GM23338 (cell line): ENCODE data around the gene ING3. TPM values are rescaled to one million over a fixed set of nuclear protein-coding genes. Genes with fewer than 3 reads are reported as not detected.

Experiments used
- ATAC-seq: fragments of 200-7000 bp; cut with Tn5 transposase; 3 replicates; pipeline ENCODE4 v1.9.1; 2020
- DNase-seq: peaks from one replicate; pipeline ENCODE4 v3.0.0-alpha.2; 2015; ENCODE audit warnings: low spot score
- H2AFZ ChIP-seq: fragments of 200-600 bp; sonication (generic); 2 replicates; pipeline ENCODE4 v1.8.0; 2016; ENCODE audit warnings: antibody characterized with exemption, mild to moderate bottlenecking, moderate library complexity
- H3F3A ChIP-seq: fragments of 200-600 bp; sonication (generic); replicated peaks from 2 replicates; pipeline ENCODE4 v1.8.0; 2017; ENCODE audit warnings: antibody characterized with exemption, mixed run types, low read depth
- H3K27ac ChIP-seq: fragments of 200-600 bp; sonication (generic); 2 replicates; pipeline ENCODE4 v1.6.1; 2016; ENCODE audit warnings: low read depth
- H3K27me3 ChIP-seq: fragments of 200-600 bp; sonication (generic); 2 replicates; pipeline ENCODE4 v1.8.0; 2016; ENCODE audit warnings: mild to moderate bottlenecking, mixed run types, moderate library complexity; ENCODE audit not compliant: insufficient read depth
- H3K36me3 ChIP-seq: fragments of 200-600 bp; sonication (generic); 2 replicates; pipeline ENCODE4 v1.8.0; 2016; ENCODE audit warnings: mild to moderate bottlenecking; ENCODE audit not compliant: insufficient read depth
- H3K4me1 ChIP-seq: fragments of 200-600 bp; sonication (generic); 2 replicates; pipeline ENCODE4 v1.8.0; 2016; ENCODE audit warnings: mild to moderate bottlenecking, moderate library complexity; ENCODE audit not compliant: insufficient read depth
- H3K4me2 ChIP-seq: fragments of 200-600 bp; sonication (generic); 2 replicates; pipeline ENCODE4 v1.7.1; 2017; ENCODE audit warnings: mixed run types
- H3K4me3 ChIP-seq: fragments of 200-600 bp; sonication (generic); 2 replicates; pipeline ENCODE4 v1.6.1; 2016; ENCODE audit warnings: mixed run types
- H3K79me2 ChIP-seq: fragments of 200-600 bp; sonication (generic); replicated peaks from 2 replicates; pipeline ENCODE4 v1.8.0; 2017; ENCODE audit warnings: mild to moderate bottlenecking; ENCODE audit not compliant: insufficient read depth
- H3K9me2 ChIP-seq: fragments of 200-600 bp; sonication (generic); 2 replicates; pipeline ENCODE4 v1.8.0; 2017; ENCODE audit not compliant: insufficient read depth
- H4K20me1 ChIP-seq: fragments of 200-600 bp; sonication (generic); replicated peaks from 2 replicates; pipeline ENCODE4 v1.8.0; 2017; ENCODE audit warnings: mild to moderate bottlenecking; ENCODE audit not compliant: insufficient read depth
- H3K27ac Mint-ChIP-seq: 2 replicates; pipeline ENCODE4 v1.8.0; 2020; ENCODE audit warnings: inconsistent platforms, mild to moderate bottlenecking, moderate library complexity, mixed read lengths
- H3K27me3 Mint-ChIP-seq: 3 replicates; pipeline ENCODE4 v1.8.0; 2022; ENCODE audit warnings: low read depth, mild to moderate bottlenecking, moderate library complexity, mixed read lengths, inconsistent platforms; ENCODE audit not compliant: insufficient read depth, poor library complexity
- H3K36me3 Mint-ChIP-seq: 3 replicates; pipeline ENCODE4 v1.8.0; 2021; ENCODE audit warnings: low read depth, mild to moderate bottlenecking, inconsistent platforms, moderate library complexity, mixed read lengths
- H3K4me1 Mint-ChIP-seq: 3 replicates; pipeline ENCODE4 v1.8.0; 2020; ENCODE audit warnings: mild to moderate bottlenecking, inconsistent platforms, mixed read lengths
- H3K4me3 Mint-ChIP-seq: 3 replicates; pipeline ENCODE4 v1.8.0; 2021; ENCODE audit warnings: moderate library complexity, mild to moderate bottlenecking, inconsistent platforms, mixed read lengths
- H3K9me3 Mint-ChIP-seq: 3 replicates; pipeline ENCODE4 v1.8.0; 2020; ENCODE audit warnings: moderate library complexity, mild to moderate bottlenecking, inconsistent platforms, mixed read lengths
- CREB1 ChIP-seq: fragments of 250-450 bp; sonication (Bioruptor Pico); IDR thresholded peaks from 2 replicates; pipeline ENCODE4 v1.5.0; 2020; ENCODE audit warnings: low read depth, mild to moderate bottlenecking, moderate library complexity
- ETS1 ChIP-seq: IDR thresholded peaks from 2 replicates; pipeline ENCODE4 v1.6.1; 2016; ENCODE audit warnings: antibody characterized with exemption
- EZH2phosphoT487 ChIP-seq: fragments of 200-600 bp; sonication (generic); IDR thresholded peaks from one replicate; pipeline ENCODE4 v1.8.1; 2018; ENCODE audit warnings: antibody characterized with exemption; ENCODE audit not compliant: unreplicated experiment
- NANOG ChIP-seq: IDR thresholded peaks from 2 replicates; pipeline ENCODE4 v1.6.1; 2016; ENCODE audit warnings: antibody characterized with exemption, borderline replicate concordance
- POLR2AphosphoS5 ChIP-seq: IDR thresholded peaks from 2 replicates; pipeline ENCODE4 v1.6.1; 2016; ENCODE audit warnings: antibody characterized with exemption, low read depth
- STAT1 ChIP-seq: IDR thresholded peaks from one replicate; pipeline ENCODE4 v1.6.1; 2016; ENCODE audit warnings: antibody characterized with exemption; ENCODE audit not compliant: unreplicated experiment
- ZNF114 ChIP-seq: fragments of 250-450 bp; sonication (Bioruptor Pico); IDR thresholded peaks from 2 replicates; pipeline ENCODE4 v1.5.0; 2020; ENCODE audit warnings: mild to moderate bottlenecking, moderate library complexity
- ZNF331 ChIP-seq: fragments of 250-450 bp; sonication (Bioruptor Pico); IDR thresholded peaks from 2 replicates; pipeline ENCODE4 v1.5.0; 2020; ENCODE audit warnings: low read depth, mild to moderate bottlenecking, moderate library complexity
- ZNF462 ChIP-seq: fragments of 250-450 bp; sonication (Bioruptor Pico); IDR thresholded peaks from 2 replicates; pipeline ENCODE4 v1.5.0; 2020; ENCODE audit warnings: mild to moderate bottlenecking, moderate library complexity
- polyA plus RNA-seq: library from polyadenylated mRNA; unstranded; fragments of >200 nt; fragmentation: Nextera tagmentation; extraction: Ambion mirVana; gene quantifications from 2 replicates; pipeline ENCODE4 v1.2.1, GENCODE V29; 2016
- total RNA-seq: library from RNA; depleted of rRNA; stranded (reverse); fragments of >200 nt; shearing (Covaris generic); gene quantifications from 2 replicates; pipeline ENCODE4 v1.2.3, GENCODE V29; 2014

ING3 gene
- total and polyA plus RNA-seq, 2 experiments from 2014 or later: 17.8 to 26.2 TPM

GRCh38 chr7:120942861-120943260, 7.7 kb upstream of the ING3 start:
- H3K4me3 Mint-ChIP-seq: no peak overlapping the region
- TF ChIP-seq CREB1 (CRISPR knock-in tag): no peak
- no peak overlapping the region for H3K4me3 ChIP-seq
- no peaks in the 10 kb centered on the region for H4K20me1 ChIP-seq
- no peaks in the 10 kb centered on the region for H3K9me2 ChIP-seq
- no peaks in the 10 kb centered on the region for H3K4me1 ChIP-seq
- H3K27ac Mint-ChIP-seq: no peak overlapping the region
- no peaks in the 10 kb centered on the region for H3F3A ChIP-seq
- no peaks in the 10 kb centered on the region for H3K36me3 ChIP-seq
- no peaks in the 10 kb centered on the region for H3K4me1 Mint-ChIP-seq
- peaks cover 2% of the 10 kb centered on the region for H3K27me3 Mint-ChIP-seq
- ATAC-seq: no peak
- no peak overlapping the region for H3K27ac ChIP-seq
- H3K27me3 ChIP-seq: no peaks in the 10 kb centered on the region
- H3K36me3 Mint-ChIP-seq: no peaks in the 10 kb centered on the region
- no peak overlapping the region for H2AFZ ChIP-seq
- no peak for DNase-seq
- no peak overlapping the region for H3K4me2 ChIP-seq
- H3K79me2 ChIP-seq: no peaks in the 10 kb centered on the region
- no peaks in the 10 kb centered on the region for H3K9me3 Mint-ChIP-seq

DNA sequence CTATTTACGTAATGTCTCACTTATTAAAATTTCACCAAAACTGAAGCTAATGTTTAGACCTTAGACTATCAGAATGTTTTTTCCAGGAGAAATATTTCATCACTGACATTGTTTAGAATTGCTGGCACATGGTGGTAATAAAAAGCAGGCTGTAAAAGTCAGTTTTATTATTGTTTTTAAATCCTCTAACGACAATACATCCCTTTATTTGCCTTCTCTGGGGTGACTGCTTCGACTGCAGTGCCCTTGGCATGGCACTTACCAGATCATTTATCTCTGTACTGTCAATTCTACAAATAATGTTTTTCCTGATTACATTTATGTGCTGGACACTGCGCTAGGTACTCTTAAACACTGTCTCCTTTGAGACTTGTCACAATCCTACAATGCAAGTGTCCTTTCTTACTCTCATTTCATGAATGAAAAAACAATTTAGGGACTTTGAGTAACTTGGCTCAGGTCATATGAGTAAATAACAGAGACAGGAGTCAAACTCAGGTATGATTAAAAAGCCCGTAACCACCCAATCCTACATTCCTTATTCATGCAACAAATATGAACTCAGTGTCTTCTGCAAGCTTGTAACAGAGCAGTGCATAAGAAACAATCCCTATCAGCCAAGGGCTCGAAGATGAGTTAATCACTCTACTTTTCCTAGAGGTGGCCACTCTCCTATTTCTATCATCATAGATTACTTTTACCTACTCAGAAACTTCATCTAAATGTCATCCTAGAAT, 5.6 kb upstream of the ING3 start:
- no peaks in the 10 kb centered on the region for H3K27me3 ChIP-seq
- no peak for TF ChIP-seq EZH2phosphoT487
- Mint-ChIP-seq H3K36me3 (no peaks in the 10 kb centered on the region), H3K27ac (no peak overlapping the region), H3K4me1 (peaks cover 6% of the 10 kb centered on the region; the same call in 1 of the 3 replicates), H3K27me3 (peaks cover 2% of the 10 kb centered on the region), H3K4me3 (no peak overlapping the region), H3K9me3 (no peaks in the 10 kb centered on the region)
- no peaks in the 10 kb centered on the region for H3K9me2 ChIP-seq
- no peak for ATAC-seq
- H3K27ac ChIP-seq: no peak overlapping the region
- H2AFZ ChIP-seq: no peak overlapping the region
- no peaks in the 10 kb centered on the region for H3K36me3 ChIP-seq
- no peaks in the 10 kb centered on the region for H4K20me1 ChIP-seq
- DNase-seq: no peak
- H3K4me3 ChIP-seq: no peak overlapping the region
- no peak overlapping the region for H3K4me2 ChIP-seq
- H3F3A ChIP-seq: no peaks in the 10 kb centered on the region
- no peaks in the 10 kb centered on the region for H3K79me2 ChIP-seq
- H3K4me1 ChIP-seq: no peaks in the 10 kb centered on the region

- no peak for DNase-seq
- no peak overlapping the region for H3K4me2 ChIP-seq
- H4K20me1 ChIP-seq: no peaks in the 10 kb centered on the region; the same call in none of the 2 replicates
- 0 out of 2 replicates have a peak, but pooled peaks cover 7% of the 10 kb centered on the region for H3K4me1 ChIP-seq
- H3K9me2 ChIP-seq: no peaks in the 10 kb centered on the region
- Mint-ChIP-seq H3K4me3 (no peak overlapping the region), H3K36me3 (peaks cover 5% of the 10 kb centered on the region; the same call in 2 of the 3 replicates), H3K9me3 (no peaks in the 10 kb centered on the region), H3K27me3 (peaks cover 4% of the 10 kb centered on the region), H3K4me1 (peaks cover 12% of the 10 kb centered on the region; the same call in 2 of the 3 replicates), H3K27ac (no peak overlapping the region)
- H3K36me3 ChIP-seq: no peaks in the 10 kb centered on the region
- no peak for ATAC-seq
- H3K27me3 ChIP-seq: no peaks in the 10 kb centered on the region
- no peaks in the 10 kb centered on the region for H3F3A ChIP-seq
- H3K4me3 ChIP-seq: no peak overlapping the region
- H3K27ac ChIP-seq: no peak overlapping the region
- peaks cover 19% of the 10 kb centered on the region for H3K79me2 ChIP-seq
- H2AFZ ChIP-seq: no peak overlapping the region
- TF ChIP-seq ZNF462 (CRISPR knock-in tag) (no peak), NANOG (no peak), CREB1 (CRISPR knock-in tag) (no peak), ZNF331 (CRISPR knock-in tag) (no peak), ETS1 (no peak), POLR2AphosphoS5 (no peak), STAT1 (no peak), ZNF114 (no peak), EZH2phosphoT487 (no peak)
Measured at GRCh38 chr7:120947980-120948379, 2.6 kb upstream of the ING3 start.
